HG02973 (cell line): ENCODE measurements around the gene ATE1.

ENCODE experiments used
- ATAC-seq: cut with Tn5 transposase; IDR thresholded peaks from one replicate; pipeline ENCODE4 v1.9.1; 2021; ENCODE audit warnings: moderate library complexity; ENCODE audit not compliant: unreplicated experiment

Gene ATE1

GRCh38 chr10:121879476-121879875, 48.4 kb downstream of the ATE1 start:
- no peak for ATAC-seq

- no peak for ATAC-seq
These were observed 54.6 kb downstream of the ATE1 start for GRCh38 chr10:121873236-121873635.

GRCh38 chr10:121870413-121870812, 57.4 kb downstream of the ATE1 start:
- no peak for ATAC-seq

- ATAC-seq, result no peak
These were observed 62.3 kb downstream of the ATE1 start for GRCh38 chr10:121865554-121865953.

DNA sequence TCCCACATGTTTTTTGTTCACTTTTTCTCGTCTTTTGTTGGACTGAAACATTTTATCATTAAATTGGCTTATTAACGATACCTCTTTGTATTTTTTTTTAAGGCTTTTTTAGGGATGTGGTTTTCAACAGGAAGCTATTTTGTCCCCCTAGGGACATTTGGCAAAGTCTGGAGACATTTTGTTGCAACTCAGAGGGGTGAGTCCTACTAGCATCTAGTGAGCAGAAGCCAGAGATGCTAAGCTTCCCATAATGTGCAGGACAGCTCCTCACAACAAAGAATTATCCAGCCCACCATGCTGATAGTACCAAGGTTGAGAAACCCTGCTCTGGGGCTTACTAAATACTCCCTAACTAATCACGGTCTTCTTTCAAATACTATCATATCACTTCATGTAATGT, 63.2 kb downstream of the ATE1 start:
- ATAC-seq, result no peak

DNA sequence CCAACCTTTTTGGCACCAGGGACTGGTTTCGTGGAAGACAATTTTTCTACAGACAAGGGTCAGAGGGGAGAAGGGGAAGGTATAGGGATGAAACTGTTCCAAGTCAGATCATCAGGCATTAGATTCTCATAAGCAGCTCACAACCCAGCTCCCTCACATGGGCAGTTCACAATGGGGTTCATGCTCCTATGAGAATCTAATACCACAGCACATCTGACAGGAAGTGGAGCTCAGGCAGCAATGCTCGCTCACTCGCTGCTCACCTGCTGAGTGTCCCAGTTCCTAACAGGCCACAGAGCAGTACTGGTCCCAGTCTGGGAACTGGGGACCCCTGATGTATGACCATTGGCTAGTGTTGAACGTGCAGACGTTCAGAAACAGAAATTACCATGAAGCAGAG, 63.7 kb downstream of the ATE1 start:
- ATAC-seq, result no peak

DNA sequence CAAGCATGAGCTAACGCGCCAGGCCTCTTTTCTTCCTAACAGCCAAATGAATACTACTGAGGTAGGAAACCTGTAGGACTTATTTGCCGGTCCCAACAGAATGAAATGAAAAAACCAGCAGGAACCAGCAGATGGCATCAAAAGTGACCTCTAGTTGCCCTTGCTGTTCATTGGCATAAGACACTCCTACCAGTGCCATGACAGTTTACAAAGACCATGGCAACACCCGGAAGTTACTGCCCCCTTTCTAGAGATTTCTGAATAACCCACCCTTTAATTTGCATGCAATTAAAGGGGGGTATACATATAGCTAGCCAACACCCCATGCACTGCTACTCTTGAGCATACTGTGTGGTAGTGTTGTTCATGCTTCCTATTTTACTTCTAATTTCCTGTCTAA, 65.2 kb downstream of the ATE1 start:
- ATAC-seq, result no peak

GRCh38 chr10:121862042-121862441, 65.8 kb downstream of the ATE1 start:
- ATAC-seq, result no peak

DNA sequence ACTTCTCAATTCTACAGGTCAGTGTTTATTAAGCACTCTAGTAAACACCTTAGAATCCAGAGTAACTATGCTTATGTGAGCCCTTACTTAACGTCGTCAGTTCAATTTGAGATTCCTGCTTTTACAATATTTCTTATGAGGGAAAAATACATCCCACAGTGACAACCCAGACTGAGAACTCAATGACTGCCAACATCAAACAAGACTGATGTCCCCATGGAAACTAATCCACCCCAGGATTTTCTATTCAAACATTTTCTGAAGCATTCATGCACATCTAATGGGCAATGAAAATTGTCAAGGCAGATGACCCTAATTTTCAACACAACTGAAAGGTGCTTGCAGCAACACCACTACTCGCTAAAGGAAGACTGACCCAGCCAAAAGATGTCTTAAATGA, 67.0 kb downstream of the ATE1 start:
- no peak for ATAC-seq

DNA sequence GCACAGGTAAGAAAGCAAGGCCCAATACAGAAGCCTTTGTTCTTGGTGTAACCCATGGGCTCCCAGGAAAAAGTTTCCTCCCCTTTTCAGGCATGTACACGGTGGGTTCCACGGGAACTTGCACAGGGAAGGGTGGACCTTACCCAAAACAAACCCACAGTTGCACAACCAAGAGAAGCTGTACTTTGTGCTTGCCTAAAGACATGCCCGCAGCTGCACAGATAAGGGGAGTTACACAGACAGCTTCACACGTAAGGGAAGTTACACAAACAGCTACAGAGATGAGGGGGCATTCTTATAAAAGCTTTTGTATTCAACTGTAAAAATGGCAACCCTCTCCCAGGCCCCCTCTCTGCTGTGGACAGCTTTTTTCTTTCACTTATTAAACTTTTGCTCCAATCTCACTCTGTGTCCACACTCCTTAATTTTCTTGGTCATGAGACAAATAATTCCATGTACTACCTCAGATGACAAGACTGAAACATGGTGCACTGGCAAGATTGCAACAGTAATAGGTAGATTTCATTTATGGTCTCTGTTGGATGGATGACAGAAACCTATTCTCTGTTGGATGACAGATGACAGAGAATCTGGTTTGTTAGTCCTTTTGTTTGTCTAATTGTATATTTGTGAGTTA, 72.9 kb downstream of the ATE1 start:
- no peak for ATAC-seq

GRCh38 chr10:121853950-121854349, 73.9 kb downstream of the ATE1 start:
- no peak for ATAC-seq

DNA sequence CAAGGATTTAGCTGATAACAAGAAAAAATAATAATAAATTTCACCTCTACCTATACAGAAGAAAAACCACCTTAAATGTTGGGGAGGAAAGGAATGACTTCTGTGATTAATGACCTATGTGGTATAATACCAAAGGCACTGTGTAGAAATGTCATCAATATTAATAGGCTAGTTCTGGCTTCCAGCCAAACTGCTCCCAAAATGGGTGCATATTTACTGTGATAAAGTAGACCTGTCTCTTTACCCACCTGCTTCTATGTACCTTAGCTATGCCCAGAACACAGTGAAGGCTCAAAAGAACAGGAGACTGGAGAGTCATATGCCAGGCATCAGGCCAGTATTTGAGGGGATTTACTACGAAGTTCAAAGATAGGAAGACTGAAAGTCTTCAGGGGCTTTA, 76.0 kb downstream of the ATE1 start:
- no peak for ATAC-seq

DNA sequence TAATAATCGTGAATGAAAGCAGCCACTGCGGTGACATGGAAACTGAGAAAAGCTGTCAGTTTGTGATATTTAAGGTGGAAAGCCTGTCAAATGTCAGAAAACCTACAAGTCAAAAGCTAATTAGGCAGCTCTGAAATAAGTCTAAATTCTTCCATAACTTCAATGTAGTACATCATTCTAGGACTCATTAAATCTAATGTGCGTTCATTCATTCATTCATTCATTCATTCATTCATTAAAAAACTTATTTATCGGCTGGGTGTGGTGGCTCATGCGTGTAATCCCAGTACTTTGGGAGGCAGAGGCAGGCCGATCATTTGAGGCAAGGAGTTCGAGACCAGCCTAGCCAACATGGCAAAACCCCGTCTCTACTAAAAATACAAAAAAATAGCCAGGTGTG, 79.7 kb downstream of the ATE1 start:
- ATAC-seq, result no peak

DNA sequence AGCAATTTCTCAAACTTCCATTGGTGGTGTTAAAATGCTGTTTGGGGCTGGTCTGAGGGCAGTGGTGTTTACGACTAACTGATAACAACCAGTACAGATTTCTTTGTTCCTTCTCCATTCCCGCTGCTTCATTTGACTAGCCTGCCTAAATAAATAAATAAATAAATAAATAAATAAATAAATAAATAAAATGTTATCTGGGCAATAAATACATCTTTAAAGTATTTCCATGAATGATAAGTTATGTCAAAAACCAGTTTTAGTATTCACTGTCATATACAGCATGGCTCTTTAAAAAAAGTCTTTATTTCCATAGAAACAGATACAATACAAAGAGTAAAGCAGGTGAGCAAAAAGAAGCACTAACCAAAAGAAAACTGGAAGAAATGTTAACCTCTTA, 81.3 kb downstream of the ATE1 start:
- no peak for ATAC-seq

DNA sequence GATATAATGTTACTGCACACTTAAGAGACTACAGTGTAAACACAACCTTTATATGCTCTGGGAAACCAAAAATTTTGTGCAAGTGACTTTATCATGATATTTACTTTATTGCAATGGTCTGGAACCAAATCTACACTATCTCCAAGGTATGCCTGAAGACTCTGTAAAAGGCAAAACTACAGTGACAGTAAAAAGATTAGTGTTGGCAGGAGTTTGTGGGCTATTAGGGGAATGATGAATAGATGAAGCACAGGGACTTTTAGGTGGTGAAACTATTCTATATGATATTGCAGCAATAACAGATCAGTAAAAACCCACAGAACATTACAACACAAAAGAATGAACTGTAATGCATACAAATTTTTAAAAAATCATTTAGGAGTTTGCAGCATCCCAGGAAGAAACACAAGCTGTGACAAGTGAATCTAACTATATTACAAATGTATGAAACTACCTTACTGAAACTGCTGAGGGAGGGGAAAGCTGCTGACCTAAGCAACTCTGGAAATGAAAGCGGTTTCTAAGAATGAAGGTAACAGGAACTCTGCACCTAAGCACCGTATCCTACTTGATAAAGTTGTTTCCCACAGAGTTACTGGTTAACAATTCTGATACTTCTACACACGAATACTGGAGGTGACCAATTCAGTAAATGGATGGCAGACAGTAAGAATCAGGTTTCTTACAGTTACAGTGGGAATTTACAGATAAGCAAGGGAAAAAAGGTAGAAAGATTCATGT, 82.6 kb downstream of the ATE1 start:
- peak; percentile 85 for ATAC-seq

DNA sequence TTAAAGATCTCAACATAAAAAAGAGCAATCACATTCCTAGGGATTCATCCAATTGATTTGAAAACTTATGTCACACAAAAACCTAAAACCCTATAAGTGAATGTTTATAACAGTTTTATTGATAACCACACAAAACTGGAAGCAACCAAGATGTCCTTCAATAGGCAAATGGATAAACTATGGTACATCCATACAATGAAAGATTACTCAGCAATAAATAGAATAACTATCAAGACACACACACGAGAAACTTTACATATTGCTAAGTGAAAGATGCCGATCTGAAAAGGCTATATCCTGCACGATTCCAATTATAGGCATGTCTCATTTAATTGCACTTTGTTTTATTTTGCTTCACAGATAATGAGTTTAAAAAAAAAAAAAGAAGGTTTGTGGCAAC, 83.3 kb downstream of the ATE1 start:
- ATAC-seq, result no peak

- ATAC-seq, result no peak
These were observed 84.5 kb downstream of the ATE1 start for GRCh38 chr10:121843379-121843778.

GRCh38 chr10:121841862-121842261, 86.0 kb downstream of the ATE1 start:
- ATAC-seq, result no peak

GRCh38 chr10:121838931-121839330, 88.9 kb downstream of the ATE1 start:
- no peak for ATAC-seq

DNA sequence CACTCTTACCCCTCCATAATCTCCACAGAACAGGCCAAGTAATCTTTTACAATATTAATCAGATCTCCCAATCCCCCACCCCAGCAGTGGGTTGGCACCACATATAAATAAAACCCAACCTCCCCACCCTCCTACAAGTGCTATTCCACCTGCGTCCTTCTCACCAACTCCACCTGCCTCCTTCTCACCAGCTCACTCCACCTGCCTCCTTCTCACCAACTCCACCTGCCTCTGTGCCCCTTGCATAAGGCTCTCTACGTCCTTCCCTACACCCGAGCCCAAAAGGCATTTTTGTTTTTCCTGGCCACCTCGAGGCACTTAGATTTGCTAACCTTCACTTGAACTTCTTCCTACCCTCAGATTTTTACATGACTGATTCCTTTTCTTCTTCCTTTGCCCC, 89.7 kb downstream of the ATE1 start:
- ATAC-seq, result no peak

- ATAC-seq, result no peak
These were observed 91.7 kb downstream of the ATE1 start for GRCh38 chr10:121836171-121836570.

DNA sequence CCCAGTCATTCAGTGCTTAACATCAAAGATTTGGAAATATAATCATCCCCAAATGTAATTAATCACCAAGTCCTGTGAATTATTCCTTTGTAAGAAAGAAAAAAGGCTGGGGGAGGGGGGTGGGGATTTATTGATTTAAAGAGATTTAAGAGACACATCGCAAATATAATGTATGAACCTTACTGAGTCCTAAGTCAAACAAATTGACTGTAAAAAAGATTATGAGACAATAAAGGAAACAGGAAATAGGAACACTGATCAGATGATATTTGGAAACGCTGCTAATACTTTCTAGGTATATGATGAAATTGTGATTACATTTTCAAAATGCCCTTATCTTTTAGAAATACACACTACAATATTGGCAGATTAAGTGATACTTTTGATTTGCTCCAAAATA, 92.5 kb downstream of the ATE1 start:
- ATAC-seq, result no peak

DNA sequence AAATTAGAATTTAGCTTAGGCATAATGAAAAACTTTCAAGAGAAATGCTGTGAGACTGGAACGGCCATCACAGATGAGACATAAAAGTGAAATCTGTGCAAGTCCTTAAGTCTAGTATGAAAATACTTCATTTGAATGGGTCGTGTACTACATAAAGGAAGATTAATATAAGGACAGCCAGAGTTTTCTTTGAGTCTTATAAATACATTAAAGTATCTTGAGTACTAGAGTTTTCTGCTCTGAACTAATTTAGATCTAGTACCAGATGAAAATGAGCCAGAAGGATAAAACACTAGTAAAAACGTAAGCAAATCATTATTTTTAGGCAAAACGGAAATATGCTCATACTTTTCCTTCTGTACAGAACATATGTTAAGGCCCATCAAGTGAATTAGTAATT, 93.1 kb downstream of the ATE1 start:
- ATAC-seq, result no peak
